Measurements from ENCODE around the gene HEATR5A. TPM values are rescaled to one million over a fixed set of nuclear protein-coding genes. Genes with fewer than 3 reads are reported as not detected.

HEATR5A gene
- total and polyA plus RNA-seq, 2 donors (not counting 1 experiment from before 2014, with no cell fraction given), result 45.4 to 59.8 TPM

- H3K4me1 ChIP-seq (ENCODE audit: control insufficient read depth, extremely low read depth, insufficient read depth, low read length), result no peaks in the 10 kb centered on the region
- H3K36me3 ChIP-seq (ENCODE audit: control insufficient read depth, insufficient read depth, low read length), result no peaks in the 10 kb centered on the region
- TF ChIP-seq, protein P1, sequence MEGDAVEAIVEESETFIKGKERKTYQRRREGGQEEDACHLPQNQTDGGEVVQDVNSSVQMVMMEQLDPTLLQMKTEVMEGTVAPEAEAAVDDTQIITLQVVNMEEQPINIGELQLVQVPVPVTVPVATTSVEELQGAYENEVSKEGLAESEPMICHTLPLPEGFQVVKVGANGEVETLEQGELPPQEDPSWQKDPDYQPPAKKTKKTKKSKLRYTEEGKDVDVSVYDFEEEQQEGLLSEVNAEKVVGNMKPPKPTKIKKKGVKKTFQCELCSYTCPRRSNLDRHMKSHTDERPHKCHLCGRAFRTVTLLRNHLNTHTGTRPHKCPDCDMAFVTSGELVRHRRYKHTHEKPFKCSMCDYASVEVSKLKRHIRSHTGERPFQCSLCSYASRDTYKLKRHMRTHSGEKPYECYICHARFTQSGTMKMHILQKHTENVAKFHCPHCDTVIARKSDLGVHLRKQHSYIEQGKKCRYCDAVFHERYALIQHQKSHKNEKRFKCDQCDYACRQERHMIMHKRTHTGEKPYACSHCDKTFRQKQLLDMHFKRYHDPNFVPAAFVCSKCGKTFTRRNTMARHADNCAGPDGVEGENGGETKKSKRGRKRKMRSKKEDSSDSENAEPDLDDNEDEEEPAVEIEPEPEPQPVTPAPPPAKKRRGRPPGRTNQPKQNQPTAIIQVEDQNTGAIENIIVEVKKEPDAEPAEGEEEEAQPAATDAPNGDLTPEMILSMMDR (conservative IDR thresholded peaks at IDR 0.05 in 1 of 2, IDR thresholded peaks at IDR 0.05 in 1 of 2; ENCODE audit: low read depth in 1 of 2, low read length in 2 of 2), result no peak
- no peak for TF ChIP-seq EZH2 (IDR thresholded peaks at IDR 0.05; ENCODE audit: low read length, missing control alignments)
Observed at GRCh38 chr14:31430634-31431264, 10.4 kb upstream of the HEATR5A start.

GRCh38 chr14:31429791-31430190 lies 9.4 kb upstream of the HEATR5A start:
- H2AFZ ChIP-seq (ENCODE audit: low read length), result no peak overlapping the region
- no peaks in the 10 kb centered on the region for H4K20me1 ChIP-seq (ENCODE audit: control insufficient read depth, extremely low read depth, insufficient read depth, low read length)
- H3K4me2 ChIP-seq (ENCODE audit: extremely low read depth, insufficient read depth, low read length), result no peak overlapping the region
- H3K4me3 ChIP-seq (replicated peaks in 1 of 4; ENCODE audit: control extremely low read depth in 1 of 4, insufficient read depth in 1 of 4, low read depth in 3 of 4, low read length in 4 of 4), result no peak overlapping the region
- no peak for TF ChIP-seq EZH2 (IDR thresholded peaks at IDR 0.05; ENCODE audit: low read length, missing control alignments)
- TF ChIP-seq, protein P1 (conservative IDR thresholded peaks at IDR 0.05 in 1 of 2, IDR thresholded peaks at IDR 0.05 in 1 of 2; ENCODE audit: low read depth in 1 of 2, low read length in 2 of 2), result no peak
- H3K36me3 ChIP-seq (ENCODE audit: control insufficient read depth, insufficient read depth, low read length), result no peaks in the 10 kb centered on the region
- H3K4me1 ChIP-seq (ENCODE audit: control insufficient read depth, extremely low read depth, insufficient read depth, low read length), result no peaks in the 10 kb centered on the region
- no peak for DNase-seq (ENCODE audit: low read depth in 2 of 2)
- H3K27me3 ChIP-seq (ENCODE audit: control insufficient read depth, insufficient read depth, low read length), result no peaks in the 10 kb centered on the region
- H3K9me3 ChIP-seq (ENCODE audit: control insufficient read depth, insufficient read depth, low read depth, low read length), result no peaks in the 10 kb centered on the region
- H3K27ac ChIP-seq (ENCODE audit: insufficient read depth, low read length), result no peak overlapping the region
- no peak overlapping the region for H3K9ac ChIP-seq (ENCODE audit: insufficient read depth, low read length)
- no peaks in the 10 kb centered on the region for H3K79me2 ChIP-seq (ENCODE audit: control insufficient read depth, insufficient read depth, low read length)

More at GRCh38 chr14:31430634-31431264, 10.4 kb upstream of the HEATR5A start:
- Histone ChIP-seq H3K27ac (ENCODE audit: insufficient read depth, low read length) (no peak overlapping the region), H3K9ac (ENCODE audit: insufficient read depth, low read length) (no peak overlapping the region), H2AFZ (ENCODE audit: low read length) (no peak overlapping the region), H3K4me2 (ENCODE audit: extremely low read depth, insufficient read depth, low read length) (no peak overlapping the region), H3K27me3 (ENCODE audit: control insufficient read depth, insufficient read depth, low read length) (no peaks in the 10 kb centered on the region), H4K20me1 (ENCODE audit: control insufficient read depth, extremely low read depth, insufficient read depth, low read length) (no peaks in the 10 kb centered on the region), H3K79me2 (ENCODE audit: control insufficient read depth, insufficient read depth, low read length) (no peaks in the 10 kb centered on the region), H3K4me3 (replicated peaks in 1 of 4; ENCODE audit: control extremely low read depth in 1 of 4, insufficient read depth in 1 of 4, low read depth in 3 of 4, low read length in 4 of 4) (no peak overlapping the region), H3K9me3 (ENCODE audit: control insufficient read depth, insufficient read depth, low read depth, low read length) (no peaks in the 10 kb centered on the region)
- peak in 1 of 2 donors; percentile 8 for DNase-seq (ENCODE audit: low read depth in 2 of 2)

GRCh38 chr14:31428011-31428410 lies 7.7 kb upstream of the HEATR5A start:
- no peaks in the 10 kb centered on the region for H3K36me3 ChIP-seq (ENCODE audit: control insufficient read depth, insufficient read depth, low read length)
- no peaks in the 10 kb centered on the region for H3K27me3 ChIP-seq (ENCODE audit: control insufficient read depth, insufficient read depth, low read length)
- H3K4me2 ChIP-seq (ENCODE audit: extremely low read depth, insufficient read depth, low read length), result no peak overlapping the region
- DNase-seq (ENCODE audit: low read depth in 2 of 2), result no peak
- H3K9me3 ChIP-seq (ENCODE audit: control insufficient read depth, insufficient read depth, low read depth, low read length), result no peaks in the 10 kb centered on the region
- H3K79me2 ChIP-seq (ENCODE audit: control insufficient read depth, insufficient read depth, low read length), result no peaks in the 10 kb centered on the region
- H3K4me3 ChIP-seq (replicated peaks in 1 of 4; ENCODE audit: control extremely low read depth in 1 of 4, insufficient read depth in 1 of 4, low read depth in 3 of 4, low read length in 4 of 4), result no peak overlapping the region
- no peaks in the 10 kb centered on the region for H3K4me1 ChIP-seq (ENCODE audit: control insufficient read depth, extremely low read depth, insufficient read depth, low read length)
- H3K9ac ChIP-seq (ENCODE audit: insufficient read depth, low read length), result no peak overlapping the region
- TF ChIP-seq EZH2 (IDR thresholded peaks at IDR 0.05; ENCODE audit: low read length, missing control alignments), result no peak
- TF ChIP-seq, protein P1 (conservative IDR thresholded peaks at IDR 0.05 in 1 of 2, IDR thresholded peaks at IDR 0.05 in 1 of 2; ENCODE audit: low read depth in 1 of 2, low read length in 2 of 2), result no peak
- no peak overlapping the region for H3K27ac ChIP-seq (ENCODE audit: insufficient read depth, low read length)
- H2AFZ ChIP-seq (ENCODE audit: low read length), result no peak overlapping the region
- H4K20me1 ChIP-seq (ENCODE audit: control insufficient read depth, extremely low read depth, insufficient read depth, low read length), result no peaks in the 10 kb centered on the region

All from fibroblast of lung (primary cell).